HG02884 (cell line): ENCODE data around the gene MAP4K2.
"Not testable (repeated sequence)": the region's sequence is repeated elsewhere in the genome, so short reads cannot be mapped to it uniquely, and the experiment has no call there.

Source experiments
- ATAC-seq: cut with Tn5 transposase; IDR thresholded peaks from one replicate; pipeline ENCODE4 v1.9.1; 2021; ENCODE audit warnings: mild to moderate bottlenecking, moderate library complexity; ENCODE audit not compliant: unreplicated experiment

The MAP4K2 gene

DNA sequence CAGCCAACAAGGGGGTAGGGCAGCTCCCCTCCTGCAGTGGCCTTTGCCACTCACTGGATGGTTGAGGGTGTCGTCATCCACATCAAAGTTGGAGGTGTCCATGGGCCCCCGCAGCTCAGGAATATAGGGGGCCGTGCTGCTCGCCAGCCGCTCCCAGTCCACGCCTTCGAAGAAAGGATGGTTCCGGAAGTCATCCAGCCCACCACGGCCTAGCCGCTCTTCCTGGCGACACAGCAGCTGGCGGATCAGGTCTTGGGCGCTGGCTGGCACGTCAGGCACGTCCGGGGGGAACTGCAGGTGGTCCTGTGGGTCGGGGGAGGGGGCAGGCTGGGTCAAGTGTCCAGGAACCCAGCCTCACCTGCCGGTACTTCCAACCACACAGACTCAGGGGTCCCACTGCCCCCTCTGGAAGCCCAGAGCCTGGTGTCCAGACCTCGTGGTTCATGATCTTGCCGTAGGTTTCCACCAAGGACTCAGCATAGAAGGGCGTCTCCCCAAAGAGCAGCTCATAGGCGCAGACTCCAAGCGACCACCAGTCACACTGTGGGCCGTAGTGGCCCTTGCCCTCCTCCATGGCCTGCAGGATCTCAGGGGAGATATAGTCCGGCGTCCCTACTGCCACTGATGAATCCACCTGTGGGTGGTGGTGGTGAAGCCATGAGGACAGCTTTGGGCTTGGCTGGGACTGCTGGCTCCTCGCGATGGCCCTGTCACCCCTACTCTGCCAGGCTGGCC, 35.8 kb upstream of the MAP4K2 start:
- no peak for ATAC-seq

DNA sequence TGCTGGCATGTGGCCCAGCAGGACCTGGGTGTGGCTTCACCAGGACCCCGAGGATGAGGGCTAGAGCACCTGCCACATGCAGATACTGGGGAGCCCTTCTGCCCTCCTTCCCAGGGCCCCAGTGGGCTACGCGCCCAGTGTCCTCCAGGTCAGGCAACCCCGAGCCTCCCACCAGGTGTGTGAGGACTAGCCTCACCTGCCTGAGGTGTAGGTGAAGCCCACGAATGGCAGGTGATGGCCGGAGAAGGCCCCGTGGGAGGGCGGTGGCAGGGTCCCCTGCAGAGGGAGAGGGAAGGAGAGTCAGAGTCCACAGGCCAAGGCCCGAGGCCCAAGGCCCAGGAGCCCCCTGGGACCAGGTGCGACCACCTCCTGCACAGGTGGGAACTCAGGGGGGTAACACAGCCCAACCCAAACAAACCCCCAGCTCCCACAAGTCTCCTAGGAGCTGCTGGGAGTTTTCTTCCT, 34.9 kb upstream of the MAP4K2 start:
- ATAC-seq: no peak

GRCh38 chr11:64836448-64837072, 33.5 kb upstream of the MAP4K2 start:
- ATAC-seq: no peak

- no peak for ATAC-seq
Measured at GRCh38 chr11:64835616-64836447, 32.8 kb upstream of the MAP4K2 start.

DNA sequence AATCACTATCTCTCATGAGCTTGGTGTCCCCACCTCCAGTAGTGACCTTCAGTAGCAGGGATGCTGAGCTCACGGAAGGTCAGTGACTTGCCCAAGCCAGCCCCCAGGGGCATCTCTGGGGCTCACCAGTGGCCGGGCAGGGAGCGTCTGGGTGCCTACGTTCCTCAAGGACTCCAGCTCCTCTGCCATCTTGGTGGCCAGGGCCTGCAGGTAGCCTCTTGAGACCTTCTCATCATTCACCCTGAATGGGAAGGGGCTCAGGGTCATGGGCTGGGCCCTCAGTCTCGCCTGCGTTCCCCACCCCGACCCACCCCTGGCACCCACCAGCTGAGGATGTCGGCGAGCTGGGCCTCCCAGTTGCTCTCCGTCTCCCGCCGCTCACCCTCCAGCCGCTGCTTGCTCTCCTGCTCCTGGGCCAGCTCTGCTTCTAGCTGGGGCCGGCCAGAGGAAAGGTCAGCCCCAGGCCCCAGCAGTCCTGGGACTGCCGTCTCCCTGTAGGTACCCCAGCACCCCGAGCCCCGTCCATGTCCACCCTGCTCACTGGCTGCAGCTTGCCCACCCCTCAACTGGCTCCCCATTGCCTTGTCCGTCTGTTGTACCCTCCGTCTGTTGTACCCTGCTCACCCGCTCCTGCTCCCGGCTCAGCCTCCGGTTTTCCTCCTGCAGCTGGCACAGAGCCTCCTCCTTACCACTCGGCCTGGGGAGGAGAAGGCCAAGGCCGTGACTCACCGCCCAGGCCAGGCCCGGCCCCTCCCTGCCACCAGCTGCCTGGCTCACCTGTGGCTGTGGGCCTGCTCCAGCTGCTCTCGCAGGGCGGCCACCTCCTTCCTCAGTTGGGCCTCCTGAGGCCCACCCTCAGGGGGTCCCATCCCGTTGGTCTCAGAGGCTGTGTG, 32.0 kb upstream of the MAP4K2 start:
- no peak for ATAC-seq

GRCh38 chr11:64834031-64834722, 31.2 kb upstream of the MAP4K2 start:
- no peak for ATAC-seq

DNA sequence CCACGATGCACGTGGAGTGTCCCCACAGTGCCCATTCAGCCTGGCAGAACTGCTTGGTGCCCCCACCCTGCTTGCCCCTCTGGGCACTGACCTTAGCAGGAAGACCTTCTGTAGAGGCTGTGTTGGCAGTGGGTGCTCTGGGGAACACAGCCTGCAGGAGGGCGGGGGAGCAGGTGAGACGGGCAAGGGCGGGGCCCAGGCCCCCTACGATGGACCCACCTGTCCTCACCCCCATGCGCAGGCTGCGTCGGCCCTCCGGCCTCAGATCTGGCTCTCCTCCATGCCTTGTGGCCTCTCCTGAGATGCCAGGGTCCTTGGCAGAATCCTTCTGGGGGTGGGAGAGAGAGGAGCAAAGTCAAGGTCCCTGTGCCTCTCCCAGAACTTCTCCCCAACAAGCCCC, 30.5 kb upstream of the MAP4K2 start:
- ATAC-seq: no peak

DNA sequence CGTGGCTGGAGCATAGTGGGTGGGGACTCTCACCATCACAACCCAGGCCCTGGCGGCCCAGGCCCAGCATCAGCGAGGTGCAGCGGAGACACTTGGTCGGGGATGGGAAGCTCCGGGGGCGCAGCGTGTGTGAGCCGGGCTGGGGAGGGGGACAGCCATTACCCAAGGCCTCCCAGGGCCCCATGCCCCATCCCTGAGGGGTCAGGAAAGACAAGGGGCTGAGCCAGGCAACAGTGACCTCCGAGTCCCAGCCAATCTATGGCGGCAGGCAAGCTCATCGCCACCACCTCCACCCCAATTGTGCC, 30.1 kb upstream of the MAP4K2 start:
- ATAC-seq: no peak

DNA sequence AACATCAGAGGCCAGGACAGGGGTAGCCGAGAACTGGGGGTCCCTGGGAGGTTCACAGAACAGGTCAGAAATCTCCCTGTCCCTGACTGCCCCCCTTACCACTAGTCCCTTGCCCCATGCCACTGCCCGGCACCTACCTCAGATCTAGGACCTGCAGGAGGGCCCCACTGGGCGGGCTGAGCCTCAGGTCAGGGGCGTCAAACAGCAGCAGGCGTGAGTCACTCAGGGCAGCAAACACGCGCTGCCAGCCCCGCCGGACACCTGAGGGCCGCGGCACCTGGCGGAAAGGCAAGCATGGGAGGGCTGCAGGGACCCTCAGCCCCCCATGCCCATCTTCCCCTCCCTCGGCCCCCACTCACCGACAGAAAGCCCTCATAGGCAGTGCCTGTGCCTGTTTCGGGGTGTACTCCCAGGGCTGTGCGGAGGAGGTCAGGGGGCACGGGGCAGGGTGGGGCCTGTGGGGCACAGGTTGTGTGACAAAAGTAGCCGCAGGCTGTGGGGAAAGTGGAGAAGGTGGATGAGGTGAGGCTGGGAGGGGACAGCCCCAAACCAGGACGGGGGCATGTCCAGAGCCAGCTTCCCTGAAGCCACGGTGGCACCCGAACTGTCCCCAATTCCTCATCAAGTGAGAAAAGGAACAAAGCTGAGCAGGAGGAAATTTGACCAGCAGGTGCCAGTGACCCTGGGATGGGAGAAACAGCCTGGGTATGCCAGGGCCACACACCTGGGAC, 29.6 kb upstream of the MAP4K2 start:
- ATAC-seq: no peak

DNA sequence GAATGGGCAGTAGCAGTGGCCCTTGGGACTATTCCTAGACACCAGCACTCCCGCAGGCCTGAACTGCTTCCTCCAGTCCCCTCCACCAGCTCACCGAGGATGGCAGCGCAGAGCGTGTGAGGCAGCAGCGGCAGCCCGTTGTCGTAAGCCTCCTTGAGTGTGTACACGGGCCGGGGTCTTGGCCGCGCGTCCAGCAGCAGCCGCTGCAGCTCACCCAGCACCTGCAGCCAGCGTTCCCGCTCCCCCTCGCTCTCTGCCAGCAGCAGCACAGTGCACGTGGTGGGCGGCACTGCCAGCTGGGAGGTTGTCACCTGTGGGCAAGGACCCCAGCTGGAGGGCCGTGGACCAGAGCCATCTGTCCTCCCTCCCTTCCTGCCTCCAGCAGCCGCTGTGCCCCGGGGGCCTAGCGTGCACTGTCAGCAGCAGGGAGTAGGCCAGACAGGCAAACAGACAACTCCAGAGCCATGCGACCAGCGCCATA, 28.4 kb upstream of the MAP4K2 start:
- no peak for ATAC-seq

DNA sequence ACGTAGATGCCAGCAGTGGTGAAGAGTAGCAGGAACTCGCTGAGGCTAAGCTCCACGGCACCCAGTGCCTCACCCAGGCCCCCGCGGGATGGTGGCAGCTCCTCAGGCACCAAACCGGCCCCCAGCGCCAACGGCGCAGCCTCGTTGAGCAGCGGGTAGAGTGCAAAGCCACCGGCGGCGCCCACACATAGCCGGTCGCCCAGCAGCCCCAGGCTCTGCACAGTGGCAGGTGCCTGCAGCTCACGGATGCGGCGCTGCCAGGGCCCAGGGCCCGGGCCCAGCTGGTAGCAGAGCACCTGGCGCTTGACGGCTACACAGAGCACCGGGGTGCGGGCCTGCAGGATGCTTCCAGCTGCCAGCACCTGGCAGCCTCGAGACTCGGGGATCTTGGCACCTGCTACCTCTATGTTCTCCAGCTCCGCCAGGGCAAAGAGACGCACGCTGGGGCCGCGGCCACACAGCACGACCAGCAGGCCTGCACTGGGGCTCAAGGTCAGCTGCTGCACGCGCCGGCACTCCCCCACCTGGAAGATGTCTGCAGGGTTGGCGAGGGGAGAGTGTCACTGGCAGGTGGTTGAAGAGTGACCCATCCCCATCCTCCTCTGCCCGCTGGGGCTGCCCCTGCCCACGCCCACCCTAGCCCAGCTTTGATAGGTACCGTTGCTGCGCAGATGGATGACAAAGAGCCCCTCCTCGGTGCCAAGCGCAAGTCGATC, 26.7 kb upstream of the MAP4K2 start:
- ATAC-seq: no peak

GRCh38 chr11:64827451-64827839, 24.4 kb upstream of the MAP4K2 start:
- no peak for ATAC-seq

DNA sequence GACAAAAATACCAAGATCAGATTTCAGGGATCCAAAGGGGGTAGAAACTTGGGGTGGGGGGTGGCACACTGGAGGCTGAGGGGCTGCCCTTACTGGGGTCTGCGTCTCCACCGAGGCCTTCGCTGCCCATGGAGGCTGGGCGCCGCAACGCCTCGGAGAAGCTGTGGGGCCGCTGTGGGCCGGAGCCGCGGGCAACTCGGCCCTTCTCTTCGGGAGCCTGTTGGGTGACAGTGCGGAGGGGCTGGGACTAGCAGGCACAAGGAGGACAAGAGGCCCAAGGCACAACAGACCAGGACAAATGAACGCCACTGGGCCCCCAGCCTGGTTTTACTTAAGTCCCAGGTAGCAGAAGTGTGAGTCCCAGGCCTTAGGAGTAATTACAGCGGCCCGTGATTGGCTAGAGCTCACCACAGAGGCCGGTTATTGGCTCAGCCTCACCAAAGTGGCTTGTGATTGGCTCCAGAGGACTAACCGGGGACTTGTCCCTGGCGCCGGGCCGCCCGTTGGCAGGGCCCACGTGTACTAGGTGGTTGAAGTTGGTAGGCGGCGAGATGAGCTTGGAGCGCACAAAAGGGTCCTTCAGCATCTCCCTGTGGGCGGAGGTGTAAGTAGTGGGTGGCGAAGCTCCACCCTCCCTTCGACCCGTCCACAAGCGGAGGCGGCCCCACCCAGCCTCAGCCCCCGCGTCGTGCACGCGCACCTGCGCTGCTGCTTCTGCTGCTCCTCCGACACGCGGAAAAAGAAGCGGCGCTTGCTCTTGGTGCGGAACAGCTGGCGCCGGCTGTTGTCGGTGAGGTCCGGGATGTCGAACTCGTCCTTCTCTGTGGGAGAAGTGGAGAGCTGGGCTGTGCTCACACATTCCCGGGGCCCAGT, 23.8 kb upstream of the MAP4K2 start:
- ATAC-seq: no peak

GRCh38 chr11:64826062-64826461, 23.0 kb upstream of the MAP4K2 start:
- ATAC-seq: no peak

DNA sequence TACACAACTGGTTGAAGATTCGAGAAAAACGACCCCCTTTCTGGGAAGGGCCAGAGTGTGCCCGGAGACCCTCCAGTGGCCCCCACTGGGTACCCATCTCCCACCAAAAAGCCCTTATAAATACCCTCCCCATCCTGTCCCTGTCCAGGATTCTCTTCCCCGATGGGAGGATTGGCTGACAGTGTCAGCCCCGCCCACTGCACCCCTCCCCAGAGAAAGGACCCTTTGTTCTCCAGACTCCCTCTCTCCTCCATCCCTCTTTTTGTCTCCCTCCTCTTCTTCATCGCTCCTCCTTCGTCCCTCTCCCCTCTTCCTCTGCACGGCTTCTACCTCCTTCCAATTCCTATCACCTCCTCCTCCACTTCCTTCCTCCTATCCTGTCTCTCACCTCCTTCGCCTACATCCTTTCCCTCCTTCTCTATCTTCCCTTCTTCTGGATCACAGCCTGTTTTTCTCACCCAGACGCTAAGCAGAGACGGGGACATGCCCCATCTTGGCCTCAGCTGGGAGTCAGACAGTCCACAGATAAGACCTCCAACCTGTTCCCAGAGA, 20.6 kb upstream of the MAP4K2 start:
- ATAC-seq: no peak

GRCh38 chr11:64817476-64817875, 14.5 kb upstream of the MAP4K2 start:
- no peak for ATAC-seq

DNA sequence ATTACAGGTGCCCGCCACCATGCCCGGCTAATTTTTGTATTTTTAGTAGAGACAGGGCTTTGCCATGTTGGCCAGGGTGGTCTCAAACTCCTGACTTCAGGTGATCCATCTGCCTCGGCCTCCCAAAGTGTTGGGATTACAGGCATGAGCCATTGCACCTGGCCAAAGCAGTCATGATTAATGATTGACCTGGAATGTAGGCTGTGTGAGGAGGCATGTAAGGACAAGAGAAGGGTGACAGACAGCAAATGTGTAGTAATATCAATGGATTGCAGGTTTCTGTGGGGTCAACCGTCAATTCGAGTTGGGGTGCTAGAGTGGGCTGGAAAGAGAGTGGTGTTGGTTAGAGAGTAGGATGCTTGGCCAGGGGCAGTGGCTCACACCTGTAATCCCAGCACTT, 12.4 kb upstream of the MAP4K2 start:
- ATAC-seq: not testable (repeated sequence)
